Ishikawa (cell line): ENCODE results near the gene NTM.

Experiments used
- CEBPB ChIP-seq: IDR thresholded peaks from 2 replicates; pipeline ENCODE4 v1.6.1; 2012
- CREB1 ChIP-seq: IDR thresholded peaks from 2 replicates; pipeline ENCODE4 v1.6.1; 2012; ENCODE audit warnings: low read depth
- EGR1 ChIP-seq: IDR thresholded peaks from 2 replicates; pipeline ENCODE4 v1.6.1; 2012
- EP300 ChIP-seq: IDR thresholded peaks from 2 replicates; pipeline ENCODE4 v1.6.1; 2012; ENCODE audit warnings: borderline replicate concordance
- FOXM1 ChIP-seq: IDR thresholded peaks from 2 replicates; pipeline ENCODE4 v1.6.1; 2012; ENCODE audit warnings: low read depth, borderline replicate concordance
- MAX ChIP-seq: IDR thresholded peaks from 2 replicates; pipeline ENCODE4 v1.6.1; 2012
- NFIC ChIP-seq: IDR thresholded peaks from 2 replicates; pipeline ENCODE4 v1.6.1; 2012
- RAD21 ChIP-seq: IDR thresholded peaks from 2 replicates; pipeline ENCODE4 v1.6.1; 2012; ENCODE audit warnings: low read depth
- REST ChIP-seq: IDR thresholded peaks from 2 replicates; pipeline ENCODE4 v1.6.1; 2012; ENCODE audit warnings: low read depth, mild to moderate bottlenecking
- TAF1 ChIP-seq: IDR thresholded peaks from 2 replicates; pipeline ENCODE4 v1.6.1; 2012; ENCODE audit warnings: low read depth, mild to moderate bottlenecking
- TCF12 ChIP-seq: IDR thresholded peaks from 2 replicates; pipeline ENCODE4 v1.6.1; 2012; ENCODE audit warnings: low read depth
- TEAD4 ChIP-seq: IDR thresholded peaks from 2 replicates; pipeline ENCODE4 v1.6.1; 2012
- USF1 ChIP-seq: IDR thresholded peaks from 2 replicates; pipeline ENCODE4 v1.6.1; 2012
- YY1 ChIP-seq: IDR thresholded peaks from 2 replicates; pipeline ENCODE4 v1.6.1; 2012; ENCODE audit warnings: low read depth
- ZBTB7A ChIP-seq: IDR thresholded peaks from 2 replicates; pipeline ENCODE4 v1.6.1; 2012; ENCODE audit warnings: low read depth

NTM gene

GRCh38 chr11:131446590-131447275 lies 76.3 kb downstream of the NTM start:
- no peak for TF ChIP-seq YY1
- TF ChIP-seq CEBPB, result no peak
- TF ChIP-seq EGR1, result no peak
- no peak for TF ChIP-seq NFIC
- no peak for TF ChIP-seq CREB1
- no peak for TF ChIP-seq TAF1
- no peak for TF ChIP-seq MAX
- no peak for TF ChIP-seq EP300
- TF ChIP-seq FOXM1, result no peak
- no peak for TF ChIP-seq ZBTB7A
- TF ChIP-seq REST, result no peak
- TF ChIP-seq TCF12, result no peak
- no peak for TF ChIP-seq RAD21

GRCh38 chr11:131447277-131447815 lies 76.9 kb downstream of the NTM start:
- TF ChIP-seq USF1, result no peak

- no peak for TF ChIP-seq FOXM1
- no peak for TF ChIP-seq MAX
- no peak for TF ChIP-seq REST
- TF ChIP-seq EGR1, result no peak
- TF ChIP-seq CEBPB, result no peak
- no peak for TF ChIP-seq TEAD4
- TF ChIP-seq TCF12, result no peak
- TF ChIP-seq YY1, result no peak
- no peak for TF ChIP-seq TAF1
- TF ChIP-seq EP300, result no peak
- TF ChIP-seq RAD21, result no peak
- TF ChIP-seq USF1, result no peak
- TF ChIP-seq NFIC, result no peak
- TF ChIP-seq ZBTB7A, result no peak
These were observed 77.5 kb downstream of the NTM start for GRCh38 chr11:131447898-131448297.

- TF ChIP-seq TAF1, result no peak
- TF ChIP-seq MAX, result no peak
These were observed 78.9 kb downstream of the NTM start for GRCh38 chr11:131449036-131450019.

GRCh38 chr11:131454490-131454889 lies 84.1 kb downstream of the NTM start:
- TF ChIP-seq NFIC (no peak), REST (no peak), TAF1 (no peak), CEBPB (no peak), EP300 (no peak)
